Loucy (cell line): Measurements from ENCODE around the gene OR10H3.

Source experiments
- H2AFZ ChIP-seq: fragments of 200-600 bp; sonication (generic); 2 replicates; pipeline ENCODE4 v1.6.0; 2016; ENCODE audit warnings: antibody characterized with exemption, mild to moderate bottlenecking, low read length, moderate library complexity
- H3F3A ChIP-seq: fragments of 200-600 bp; 2 replicates; pipeline ENCODE4 v1.6.0; 2016; ENCODE audit warnings: antibody characterized with exemption, low read depth, mild to moderate bottlenecking
- H3K27me3 ChIP-seq: fragments of 200-600 bp; sonication (generic); 2 replicates; pipeline ENCODE4 v1.6.1; 2014; ENCODE audit warnings: low read length, mild to moderate bottlenecking; ENCODE audit not compliant: insufficient read depth, poor library complexity, severe bottlenecking
- H3K36me3 ChIP-seq: fragments of 200-600 bp; sonication (generic); 2 replicates; pipeline ENCODE4 v1.6.1; 2016; ENCODE audit warnings: low read length; ENCODE audit not compliant: insufficient read depth
- H3K4me1 ChIP-seq: fragments of 200-600 bp; sonication (generic); 2 replicates; pipeline ENCODE4 v1.5.1; 2014; ENCODE audit warnings: low read length, mild to moderate bottlenecking; ENCODE audit not compliant: insufficient read depth, poor library complexity, severe bottlenecking
- H3K4me2 ChIP-seq: fragments of 200-600 bp; sonication (generic); 2 replicates; pipeline ENCODE4 v1.6.0; 2014; ENCODE audit warnings: antibody characterized with exemption, low read length, low read depth, mild to moderate bottlenecking; ENCODE audit not compliant: poor library complexity, severe bottlenecking
- H3K4me3 ChIP-seq: fragments of 200-600 bp; sonication (generic); 2 replicates; pipeline ENCODE4 v1.5.1; 2014; ENCODE audit warnings: low read length, mild to moderate bottlenecking, mixed read lengths; ENCODE audit not compliant: poor library complexity, severe bottlenecking
- H3K79me2 ChIP-seq: fragments of 200-600 bp; sonication (generic); 2 replicates; pipeline ENCODE4 v1.6.1; 2014; ENCODE audit warnings: low read length; ENCODE audit not compliant: insufficient read depth
- H3K9ac ChIP-seq: fragments of 200-600 bp; sonication (generic); 2 replicates; pipeline ENCODE4 v1.6.0; 2014; ENCODE audit warnings: mild to moderate bottlenecking, low read depth, low read length, moderate library complexity; ENCODE audit not compliant: poor library complexity, severe bottlenecking
- H3K9me2 ChIP-seq: fragments of 200-600 bp; sonication (generic); replicated peaks from 2 replicates; pipeline ENCODE4 v1.6.1; 2016; ENCODE audit warnings: low read depth, low read length, mixed read lengths
- H3K9me3 ChIP-seq: fragments of 200-600 bp; sonication (generic); 2 replicates; pipeline ENCODE4 v1.6.1; 2014; ENCODE audit warnings: mild to moderate bottlenecking, antibody characterized with exemption, low read length, low read depth; ENCODE audit not compliant: insufficient read depth
- H4K20me1 ChIP-seq: fragments of 200-600 bp; sonication (generic); 2 replicates; pipeline ENCODE4 v1.6.0; 2014; ENCODE audit warnings: antibody characterized with exemption, low read length, mild to moderate bottlenecking; ENCODE audit not compliant: insufficient read depth, poor library complexity, severe bottlenecking
- CTCF ChIP-seq: fragments of 200-600 bp; sonication (generic); conservative IDR thresholded peaks from 2 replicates; pipeline ENCODE4 v1.5.1; 2014; ENCODE audit warnings: mild to moderate bottlenecking, antibody characterized with exemption, low read length
- EZH2phosphoT487 ChIP-seq: fragments of 200-600 bp; IDR thresholded peaks from 2 replicates; pipeline ENCODE4 v1.6.1; 2018; ENCODE audit warnings: antibody characterized with exemption, mild to moderate bottlenecking, moderate library complexity, borderline replicate concordance

OR10H3 gene

GRCh38 chr19:15775249-15775648 is 37.5 kb downstream of the OR10H3 start:
- Histone ChIP-seq H3K4me1 (no peaks in the 10 kb centered on the region), H2AFZ (no peak overlapping the region), H4K20me1 (no peaks in the 10 kb centered on the region), H3K9me2 (no peaks in the 10 kb centered on the region), H3F3A (no peaks in the 10 kb centered on the region), H3K4me3 (no peak overlapping the region), H3K27me3 (no peaks in the 10 kb centered on the region), H3K9ac (no peak overlapping the region), H3K4me2 (no peak overlapping the region), H3K79me2 (no peaks in the 10 kb centered on the region), H3K9me3 (no peaks in the 10 kb centered on the region), H3K36me3 (no peaks in the 10 kb centered on the region)
- TF ChIP-seq EZH2phosphoT487 (no peak), CTCF (no peak)

GRCh38 chr19:15776264-15776663 is 38.5 kb downstream of the OR10H3 start:
- Histone ChIP-seq H3K9me3 (no peaks in the 10 kb centered on the region), H3K4me1 (no peaks in the 10 kb centered on the region), H3K4me2 (no peak overlapping the region), H3K36me3 (no peaks in the 10 kb centered on the region), H3K4me3 (no peak overlapping the region), H4K20me1 (no peaks in the 10 kb centered on the region), H3K79me2 (no peaks in the 10 kb centered on the region), H2AFZ (no peak overlapping the region), H3K27me3 (no peaks in the 10 kb centered on the region), H3K9me2 (no peaks in the 10 kb centered on the region), H3K9ac (no peak overlapping the region), H3F3A (no peaks in the 10 kb centered on the region)
- TF ChIP-seq CTCF (no peak), EZH2phosphoT487 (no peak)

GRCh38 chr19:15776991-15777970 is 39.5 kb downstream of the OR10H3 start:
- Histone ChIP-seq H3K4me2 (no peak overlapping the region), H4K20me1 (no peaks in the 10 kb centered on the region), H3K27me3 (no peaks in the 10 kb centered on the region), H3K9ac (no peak overlapping the region), H3K4me1 (no peaks in the 10 kb centered on the region), H3K36me3 (no peaks in the 10 kb centered on the region), H3K79me2 (no peaks in the 10 kb centered on the region), H3K9me3 (no peaks in the 10 kb centered on the region), H3F3A (no peaks in the 10 kb centered on the region), H3K4me3 (no peak overlapping the region), H2AFZ (no peak overlapping the region), H3K9me2 (no peaks in the 10 kb centered on the region)
- TF ChIP-seq EZH2phosphoT487 = no peak
- no peak for TF ChIP-seq CTCF
